B cell (primary cell): ENCODE measurements around the gene MED8.

Source experiments
- EZH2 ChIP-seq: IDR thresholded peaks from 2 replicates; pipeline ENCODE4 v1.6.1; 2012; ENCODE audit warnings: borderline replicate concordance, low read depth, mild to moderate bottlenecking, moderate library complexity, low read length; ENCODE audit not compliant: insufficient read depth, poor library complexity, severe bottlenecking
- TF ChIP-seq, protein P1 (sequence below): fragments of 200-600 bp; IDR thresholded peaks from one replicate; pipeline ENCODE4 v1.8.0; 2022; ENCODE audit warnings: antibody characterized with exemption, mild to moderate bottlenecking

DNA sequence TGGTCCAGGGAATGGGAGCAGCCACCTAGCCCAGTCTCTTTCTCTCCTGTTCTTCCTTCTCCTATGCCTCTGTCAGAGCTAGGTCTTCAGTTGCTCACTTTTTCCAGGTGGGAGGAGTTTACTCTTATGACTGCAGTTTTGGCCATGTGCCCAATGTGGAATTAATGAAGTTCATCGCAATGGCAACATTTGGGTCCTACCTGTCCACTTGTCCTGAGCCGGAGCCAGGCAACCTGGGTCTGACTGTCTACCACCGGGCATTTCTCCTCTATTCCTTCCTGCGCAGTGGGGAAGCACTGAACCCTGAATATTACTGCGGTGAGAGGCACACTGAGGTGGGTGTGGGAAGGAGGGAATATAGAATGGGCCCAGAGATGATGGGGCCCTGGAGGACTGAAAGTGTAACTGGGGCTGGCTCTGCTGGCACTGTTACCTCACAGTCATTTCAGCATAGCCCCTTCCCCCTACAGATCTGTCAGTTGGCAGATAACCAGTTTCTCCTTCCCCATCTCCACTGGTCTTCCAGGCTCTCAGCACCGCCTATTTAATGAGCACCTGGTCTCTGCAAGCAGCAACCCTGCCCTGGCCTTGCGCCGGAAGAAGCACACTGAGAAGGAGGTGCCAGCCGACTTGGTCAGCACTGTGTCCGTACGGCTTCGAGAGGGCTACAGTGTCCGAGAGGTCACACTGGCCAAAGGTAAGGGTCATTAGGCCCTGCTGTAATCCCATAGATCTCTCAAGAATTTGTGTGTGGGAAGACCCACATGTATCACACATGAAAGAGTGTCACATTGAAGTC lies 30.2 kb upstream of the MED8 start:
- TF ChIP-seq, protein P1, sequence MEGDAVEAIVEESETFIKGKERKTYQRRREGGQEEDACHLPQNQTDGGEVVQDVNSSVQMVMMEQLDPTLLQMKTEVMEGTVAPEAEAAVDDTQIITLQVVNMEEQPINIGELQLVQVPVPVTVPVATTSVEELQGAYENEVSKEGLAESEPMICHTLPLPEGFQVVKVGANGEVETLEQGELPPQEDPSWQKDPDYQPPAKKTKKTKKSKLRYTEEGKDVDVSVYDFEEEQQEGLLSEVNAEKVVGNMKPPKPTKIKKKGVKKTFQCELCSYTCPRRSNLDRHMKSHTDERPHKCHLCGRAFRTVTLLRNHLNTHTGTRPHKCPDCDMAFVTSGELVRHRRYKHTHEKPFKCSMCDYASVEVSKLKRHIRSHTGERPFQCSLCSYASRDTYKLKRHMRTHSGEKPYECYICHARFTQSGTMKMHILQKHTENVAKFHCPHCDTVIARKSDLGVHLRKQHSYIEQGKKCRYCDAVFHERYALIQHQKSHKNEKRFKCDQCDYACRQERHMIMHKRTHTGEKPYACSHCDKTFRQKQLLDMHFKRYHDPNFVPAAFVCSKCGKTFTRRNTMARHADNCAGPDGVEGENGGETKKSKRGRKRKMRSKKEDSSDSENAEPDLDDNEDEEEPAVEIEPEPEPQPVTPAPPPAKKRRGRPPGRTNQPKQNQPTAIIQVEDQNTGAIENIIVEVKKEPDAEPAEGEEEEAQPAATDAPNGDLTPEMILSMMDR, result no peak
- TF ChIP-seq EZH2, result no peak
